SJSA1 (cell line): ENCODE results near the gene RD3L. TPM values are rescaled to one million over a fixed set of nuclear protein-coding genes. Genes with fewer than 3 reads are reported as not detected.
"Not testable (repeated sequence)": the region's sequence is repeated elsewhere in the genome, so short reads cannot be mapped to it uniquely, and the experiment has no call there.

ENCODE experiments used
- DNase-seq, 2 experiments: peaks; one replicate each; pipeline ENCODE4 v3.0.0-alpha.2; 2015 to 2020; ENCODE audit warnings: low spot score in 2 of 2, low read depth in 1 of 2
- H3K27ac ChIP-seq: fragments of 250-450 bp; sonication (Bioruptor Pico); 2 replicates; pipeline ENCODE4 v1.5.1; 2020; ENCODE audit warnings: mild to moderate bottlenecking, moderate library complexity
- H3K27me3 ChIP-seq: fragments of 250-450 bp; sonication (Bioruptor Pico); replicated peaks from 2 replicates; pipeline ENCODE4 v1.5.1; 2020; ENCODE audit warnings: mild to moderate bottlenecking, moderate library complexity
- H3K36me3 ChIP-seq: fragments of 250-450 bp; sonication (Bioruptor Pico); 2 replicates; pipeline ENCODE4 v1.5.1; 2020; ENCODE audit warnings: mild to moderate bottlenecking
- H3K4me1 ChIP-seq: fragments of 250-450 bp; sonication (Bioruptor Pico); replicated peaks from 2 replicates; pipeline ENCODE4 v1.6.1; 2021; ENCODE audit warnings: mild to moderate bottlenecking
- H3K4me3 ChIP-seq: fragments of 250-450 bp; sonication (Bioruptor Pico); 2 replicates; pipeline ENCODE4 v1.5.1; 2020; ENCODE audit warnings: mild to moderate bottlenecking
- H3K9me3 ChIP-seq: fragments of 250-450 bp; sonication (Bioruptor Pico); replicated peaks from 2 replicates; pipeline ENCODE4 v1.5.1; 2020; ENCODE audit warnings: mild to moderate bottlenecking
- total RNA-seq: library from RNA; depleted of rRNA; stranded (reverse); fragments of >200 nt; shearing (Covaris generic); gene quantifications from 2 replicates; pipeline ENCODE4 v1.2.3, GENCODE V29; 2014; rRNA removed

RD3L gene
- not detected in 2 replicates for total RNA-seq

DNA sequence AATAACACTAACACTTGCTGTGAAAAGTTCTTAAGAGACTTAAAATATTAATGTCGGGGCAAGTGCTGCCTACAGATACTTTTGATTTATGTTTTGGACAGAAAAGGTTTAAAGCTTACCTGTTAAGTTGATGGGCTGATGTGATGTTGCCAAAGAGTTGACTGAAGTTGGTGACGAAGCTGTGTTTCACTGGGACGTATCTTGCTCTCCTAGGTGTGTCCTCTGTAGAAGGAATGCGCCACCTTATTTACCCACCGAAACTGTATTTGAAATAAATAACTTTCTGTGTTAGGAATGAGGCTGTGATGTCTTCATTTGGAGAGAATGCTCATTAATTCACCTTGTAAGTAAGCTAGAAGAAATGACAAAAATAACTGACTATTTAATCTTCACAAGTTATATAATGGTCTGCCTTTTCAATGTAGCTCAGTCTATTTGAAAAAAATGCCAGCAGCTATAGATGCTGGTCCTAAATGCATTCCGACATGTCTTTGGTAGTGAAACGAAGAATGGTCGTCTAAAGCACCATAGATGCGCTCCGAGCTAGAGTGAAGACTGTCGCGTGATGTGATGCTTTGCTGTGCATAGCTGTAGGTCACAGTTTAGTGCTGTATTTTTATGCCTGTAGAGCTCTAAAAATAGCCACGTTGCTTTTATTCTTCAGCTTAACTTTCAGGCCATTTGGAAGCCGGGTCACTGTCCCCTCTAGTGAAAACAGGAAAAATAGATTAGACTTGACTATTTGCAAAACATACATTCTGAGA lies at the start of gene RD3L:
Gene RD3L, minus strand, starts transcription at position 557 of the 764 bp plus-strand sequence. CDS start 834 bp downstream, outside the sequence.
- Histone ChIP-seq H3K27me3 (no peaks in the 10 kb centered on the region), H3K4me1 (peaks cover 7% of the 10 kb centered on the region)
- DNase-seq, result no peak

GRCh38 chr14:103989964-103990363 lies 47.6 kb upstream of the RD3L start:
- H3K36me3 ChIP-seq, result no peaks in the 10 kb centered on the region
- no peak for DNase-seq
- H3K4me3 ChIP-seq, result no peak overlapping the region
- H3K27ac ChIP-seq, result no peak overlapping the region
- no peaks in the 10 kb centered on the region; the same call in 1 of the 2 replicates for H3K9me3 ChIP-seq
- H3K27me3 ChIP-seq, result no peaks in the 10 kb centered on the region
- H3K4me1 ChIP-seq, result no peaks in the 10 kb centered on the region

More for the DNA sequence above, at the start of gene RD3L:
- no peaks in the 10 kb centered on the region for H3K36me3 ChIP-seq
- no peaks in the 10 kb centered on the region for H3K9me3 ChIP-seq
- no peak within 1 kb of the TSS for H3K4me3 ChIP-seq
- peak within 1 kb of the TSS; percentile 15; the same call in 1 of the 2 replicates for H3K27ac ChIP-seq

- H3K4me3 ChIP-seq, result no peak overlapping the region
- no peaks in the 10 kb centered on the region for H3K27me3 ChIP-seq
- no peaks in the 10 kb centered on the region for H3K36me3 ChIP-seq
- DNase-seq, result no peak
- no peaks in the 10 kb centered on the region; the same call in 1 of the 2 replicates for H3K9me3 ChIP-seq
- H3K27ac ChIP-seq, result no peak overlapping the region
- no peaks in the 10 kb centered on the region for H3K4me1 ChIP-seq
Measured at GRCh38 chr14:103989034-103989433, 46.7 kb upstream of the RD3L start.

DNA sequence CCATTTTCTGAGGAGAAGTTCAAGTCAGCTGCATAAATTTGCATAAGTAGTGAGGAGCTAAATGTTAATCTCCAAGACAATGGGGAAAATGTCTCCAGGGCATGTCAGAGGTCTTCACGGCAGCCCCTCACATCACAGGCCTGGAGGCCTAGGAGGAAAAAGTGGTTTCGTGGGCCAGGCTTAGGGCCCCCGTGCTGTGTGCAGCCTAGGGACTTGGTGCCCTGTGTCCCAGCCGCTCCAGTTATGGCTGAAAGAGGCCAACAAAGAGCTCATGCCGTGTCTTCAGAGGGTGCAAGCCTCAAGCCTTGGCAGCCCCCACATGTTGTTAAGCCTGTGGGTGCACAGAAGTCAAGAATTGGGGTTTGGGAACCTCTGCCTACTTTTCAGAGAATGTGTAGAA lies 41.9 kb upstream of the RD3L start:
- Histone ChIP-seq H3K4me1 (no peaks in the 10 kb centered on the region), H3K4me3 (no peak overlapping the region), H3K36me3 (no peaks in the 10 kb centered on the region), H3K27me3 (no peaks in the 10 kb centered on the region), H3K27ac (no peak overlapping the region), H3K9me3 (no peaks in the 10 kb centered on the region; the same call in 1 of the 2 replicates)
- DNase-seq, result no peak

DNA sequence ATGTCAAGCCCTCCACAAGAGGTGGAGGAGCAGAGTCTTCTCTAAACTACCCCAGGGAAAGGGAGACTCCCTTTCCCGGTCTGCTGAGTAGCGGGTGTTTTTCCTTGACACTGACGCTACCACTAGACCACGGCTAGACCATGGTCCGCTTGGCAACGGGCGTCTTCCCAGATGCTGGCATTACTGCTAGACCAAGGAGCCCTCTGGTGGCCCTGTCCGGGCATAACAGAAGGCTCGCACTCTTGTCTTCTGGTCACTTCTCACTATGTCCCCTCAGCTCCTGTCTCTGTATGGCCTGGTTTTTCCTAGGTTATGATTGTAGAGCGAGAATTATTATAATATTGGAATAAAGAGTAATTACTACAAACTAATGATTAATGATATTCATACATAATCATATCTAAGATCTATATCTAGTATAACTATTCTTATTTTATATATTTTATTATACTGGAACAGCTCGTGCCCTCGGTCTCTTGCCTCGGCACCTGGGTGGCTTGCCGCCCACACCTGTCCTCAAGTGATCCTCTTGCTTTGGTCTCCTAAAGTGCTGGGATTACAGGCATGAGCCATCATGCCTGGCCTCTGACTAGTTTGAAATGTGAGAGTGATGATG lies 38.4 kb upstream of the RD3L start:
- H3K9me3 ChIP-seq, H3K36me3 ChIP-seq, H3K27ac ChIP-seq, H3K27me3 ChIP-seq, H3K4me3 ChIP-seq: not testable (repeated sequence)
- DNase-seq, result peak; percentile 42 to 79
- H3K4me1 ChIP-seq, result peaks cover 10% of the 10 kb centered on the region

- H3K27me3 ChIP-seq, result no peaks in the 10 kb centered on the region
- no peak overlapping the region for H3K4me3 ChIP-seq
- peaks cover 62% of the 10 kb centered on the region for H3K4me1 ChIP-seq
- no peaks in the 10 kb centered on the region for H3K9me3 ChIP-seq
- H3K27ac ChIP-seq, result peak overlapping the region; percentile 72
- no peaks in the 10 kb centered on the region for H3K36me3 ChIP-seq
- DNase-seq, result no peak
Measured at GRCh38 chr14:103974575-103974974, 32.2 kb upstream of the RD3L start.

DNA sequence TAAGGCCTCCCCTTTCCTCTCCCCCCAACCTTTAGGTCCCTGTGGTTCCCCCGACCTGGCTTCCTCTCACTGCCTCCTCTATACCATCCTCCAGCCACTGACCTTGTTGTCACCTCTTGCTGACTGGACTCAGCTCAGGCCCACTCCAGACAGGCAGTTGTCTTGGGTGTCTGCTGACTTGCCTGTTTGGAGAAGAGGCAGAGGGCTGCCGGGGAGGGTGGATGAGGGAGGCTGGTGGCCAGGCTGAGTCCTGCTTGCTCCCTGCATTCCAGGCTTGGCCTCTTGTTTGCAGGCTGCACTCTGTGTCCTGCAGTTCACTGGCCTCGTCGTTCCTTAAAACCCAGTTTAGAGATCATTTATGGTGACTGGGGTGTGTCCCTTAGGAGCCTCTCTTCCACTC lies 31.0 kb upstream of the RD3L start:
- Histone ChIP-seq H3K36me3 (no peaks in the 10 kb centered on the region), H3K4me3 (no peak overlapping the region), H3K9me3 (no peaks in the 10 kb centered on the region), H3K27me3 (no peaks in the 10 kb centered on the region), H3K4me1 (peaks cover 62% of the 10 kb centered on the region), H3K27ac (peak overlapping the region; percentile 72)
- DNase-seq, result peak; percentile 74 to 81

- Histone ChIP-seq H3K27me3 (no peaks in the 10 kb centered on the region), H3K4me3 (no peak overlapping the region), H3K9me3 (no peaks in the 10 kb centered on the region), H3K4me1 (peaks cover 48% of the 10 kb centered on the region), H3K27ac (no peak overlapping the region), H3K36me3 (no peaks in the 10 kb centered on the region)
- DNase-seq, result no peak
Measured at GRCh38 chr14:103969961-103970360, 27.6 kb upstream of the RD3L start.

GRCh38 chr14:103966631-103967030 lies 24.3 kb upstream of the RD3L start:
- H3K4me3 ChIP-seq, result no peak overlapping the region
- no peak for DNase-seq
- no peak overlapping the region for H3K27ac ChIP-seq
- peaks cover 25% of the 10 kb centered on the region for H3K4me1 ChIP-seq
- H3K36me3 ChIP-seq, result no peaks in the 10 kb centered on the region
- no peaks in the 10 kb centered on the region for H3K27me3 ChIP-seq
- H3K9me3 ChIP-seq, result no peaks in the 10 kb centered on the region

- H3K4me3 ChIP-seq, result no peak overlapping the region
- H3K27me3 ChIP-seq, result no peaks in the 10 kb centered on the region
- no peak for DNase-seq
- peaks cover 11% of the 10 kb centered on the region for H3K4me1 ChIP-seq
- H3K9me3 ChIP-seq, result no peaks in the 10 kb centered on the region
- H3K36me3 ChIP-seq, result no peaks in the 10 kb centered on the region
- no peak overlapping the region for H3K27ac ChIP-seq
Measured at GRCh38 chr14:103961928-103962578, 19.7 kb upstream of the RD3L start.

GRCh38 chr14:103960457-103961055 lies 18.2 kb upstream of the RD3L start:
- Histone ChIP-seq H3K27ac (no peak overlapping the region), H3K4me1 (peaks cover 13% of the 10 kb centered on the region), H3K27me3 (no peaks in the 10 kb centered on the region), H3K9me3 (no peaks in the 10 kb centered on the region), H3K36me3 (no peaks in the 10 kb centered on the region), H3K4me3 (no peak overlapping the region)
- no peak for DNase-seq

GRCh38 chr14:103949131-103949790 lies 6.9 kb upstream of the RD3L start:
- DNase-seq, result peak; percentile 69 to 86
- Histone ChIP-seq H3K27ac (peak overlapping the region; percentile 91), H3K27me3 (no peaks in the 10 kb centered on the region), H3K4me1 (peaks cover 34% of the 10 kb centered on the region), H3K4me3 (no peak overlapping the region), H3K36me3 (no peaks in the 10 kb centered on the region), H3K9me3 (no peaks in the 10 kb centered on the region)

GRCh38 chr14:103948442-103948841 lies 6.1 kb upstream of the RD3L start:
- peaks cover 40% of the 10 kb centered on the region for H3K4me1 ChIP-seq
- H3K4me3 ChIP-seq, result no peak overlapping the region
- no peaks in the 10 kb centered on the region for H3K36me3 ChIP-seq
- H3K27ac ChIP-seq, result peak overlapping the region; percentile 42; the same call in 1 of the 2 replicates
- DNase-seq, result no peak
- H3K27me3 ChIP-seq, result no peaks in the 10 kb centered on the region
- H3K9me3 ChIP-seq, result no peaks in the 10 kb centered on the region
